Psoas muscle (tissue), 8 donors: Measurements from ENCODE around the gene ASNSD1. TPM values are rescaled to one million over a fixed set of nuclear protein-coding genes. Genes with fewer than 3 reads are reported as not detected.

Experiments used
- ATAC-seq, 4 donors: fragments of 200-7000 bp; cut with Tn5 transposase; one replicate each; pipeline ENCODE4 v1.9.1; 2020; ENCODE audit warnings: moderate library complexity in 3 of 4, mild to moderate bottlenecking in 2 of 4
- DNase-seq, 2 donors: peaks; one replicate each; pipeline ENCODE4 v3.0.0-alpha.2; 2020
- H3K27ac ChIP-seq: fragments of 200-600 bp; one replicate; pipeline ENCODE4 v1.8.0; 2022
- H3K27me3 ChIP-seq, 3 donors: fragments of 200-600 bp in 1 of 3; one replicate each; pipeline versions ENCODE4 v1.6.1 to v1.8.0; 2013 to 2022; ENCODE audit warnings: low read length in 2 of 3, mild to moderate bottlenecking in 2 of 3, moderate library complexity in 1 of 3; ENCODE audit not compliant: insufficient read depth in 3 of 3
- H3K36me3 ChIP-seq, 2 donors: fragments of 200-600 bp in 1 of 2; one replicate each; pipeline versions ENCODE4 v1.6.1 to v1.8.0; 2013 to 2022; ENCODE audit warnings: low read depth in 1 of 2, mild to moderate bottlenecking in 1 of 2, moderate library complexity in 1 of 2; ENCODE audit not compliant: insufficient read depth in 1 of 2
- H3K4me1 ChIP-seq: fragments of 200-600 bp; one replicate; pipeline ENCODE4 v1.8.0; 2022
- H3K4me3 ChIP-seq: fragments of 200-600 bp; one replicate; pipeline ENCODE4 v1.8.0; 2022; ENCODE audit warnings: mild to moderate bottlenecking
- H3K9me3 ChIP-seq: fragments of 200-600 bp; one replicate; pipeline ENCODE4 v1.8.0; 2022
- CTCF ChIP-seq: fragments of 200-600 bp; IDR thresholded peaks from one replicate; pipeline ENCODE4 v1.8.0; 2022; ENCODE audit warnings: antibody characterized with exemption
- whole genome bisulfite sequencing, 3 donors: extraction: QIAGEN DNeasy Blood & Tissue Kit; methylation state at CpG; one replicate each; pipeline versions ENCODE4 v1.1.6 to v1.1.7; 2013; 5-methylcytosine and 5-hydroxymethylcytosine counted together
- intact Hi-C, 2 donors: fragments of 100-400 bp; cut with DNase I; formaldehyde crosslinking; loops; one replicate each; pipeline versions ENCODE4 v1.11.0 to v1.14.2; 2022
- polyA plus RNA-seq, 3 donors: library from polyadenylated mRNA; stranded (reverse); fragments of 200-250 nt; gene quantifications; one replicate each; pipeline ENCODE4 v1.2.3, GENCODE V29; 2013
- total RNA-seq, 4 donors: library from RNA; stranded (reverse); fragmentation: NEBNext Ultra II Directional in 2 of 4; extraction: Animal tissue kit (Norgen Biotek cat#: 25700) in 2 of 4; gene quantifications; one replicate each; pipeline versions ENCODE4 v1.2.1 to v1.2.4, GENCODE V29; 2021 to 2023
- donor health status: healthy with polysubstance abuse.
- donor health status: DM: no; HTN: no; CAD: no; lungs with moderate emphysema.
- donor health status: Bipolar disorder and iron deficiency.
- donor health status: healthy.
- donor health status: DM: yes; HTN: yes; CAD: no.
- donor health status: DM: no; HTN: no; CAD: no.
- donor health status: DM: no; HTN: no; CAD: no.
- donor health status: DM: yes; HTN: yes; CAD: no.

The ASNSD1 gene
- total and polyA plus RNA-seq, 7 donors, result 50.8 to 148 (median 66.0) TPM

GRCh38 chr2:189618197-189618596, 43.1 kb upstream of the ASNSD1 start:
- Histone ChIP-seq H3K4me3 (no peak overlapping the region), H3K4me1 (peaks cover 10% of the 10 kb centered on the region), H3K9me3 (no peaks in the 10 kb centered on the region), H3K27ac (no peak overlapping the region), H3K36me3 (no peaks in the 10 kb centered on the region), H3K27me3 (no peaks in the 10 kb centered on the region)
- 0 to 1% (median 0%) methylated on average over 1 of the region's 1 CpG for WGBS, 3 donors
- intact Hi-C loops, result no loop called here
- ATAC-seq, result no peak
- no peak for TF ChIP-seq CTCF
- no peak for DNase-seq

GRCh38 chr2:189621781-189622180, 39.5 kb upstream of the ASNSD1 start:
- ATAC-seq, result no peak
- intact Hi-C loops, result no loop called here
- no peaks in the 10 kb centered on the region for H3K36me3 ChIP-seq
- no peak for DNase-seq
- H3K9me3 ChIP-seq, result no peaks in the 10 kb centered on the region
- no peaks in the 10 kb centered on the region for H3K27me3 ChIP-seq
- H3K27ac ChIP-seq, result no peak overlapping the region
- no peak overlapping the region for H3K4me3 ChIP-seq
- H3K4me1 ChIP-seq, result no peaks in the 10 kb centered on the region
- TF ChIP-seq CTCF, result no peak

- intact Hi-C loops, result no loop called here
- WGBS, 3 donors, result 94 to 100% (median 95%) methylated on average over 1 of the region's 1 CpG
- no peaks in the 10 kb centered on the region for H3K4me1 ChIP-seq
- H3K27me3 ChIP-seq, result no peaks in the 10 kb centered on the region
- no peak overlapping the region for H3K27ac ChIP-seq
- DNase-seq (no peak), ATAC-seq (no peak)
- no peak for TF ChIP-seq CTCF
- no peaks in the 10 kb centered on the region for H3K9me3 ChIP-seq
- H3K36me3 ChIP-seq, result no peaks in the 10 kb centered on the region
- no peak overlapping the region for H3K4me3 ChIP-seq
Observed at GRCh38 chr2:189623049-189623448, 38.2 kb upstream of the ASNSD1 start.

DNA sequence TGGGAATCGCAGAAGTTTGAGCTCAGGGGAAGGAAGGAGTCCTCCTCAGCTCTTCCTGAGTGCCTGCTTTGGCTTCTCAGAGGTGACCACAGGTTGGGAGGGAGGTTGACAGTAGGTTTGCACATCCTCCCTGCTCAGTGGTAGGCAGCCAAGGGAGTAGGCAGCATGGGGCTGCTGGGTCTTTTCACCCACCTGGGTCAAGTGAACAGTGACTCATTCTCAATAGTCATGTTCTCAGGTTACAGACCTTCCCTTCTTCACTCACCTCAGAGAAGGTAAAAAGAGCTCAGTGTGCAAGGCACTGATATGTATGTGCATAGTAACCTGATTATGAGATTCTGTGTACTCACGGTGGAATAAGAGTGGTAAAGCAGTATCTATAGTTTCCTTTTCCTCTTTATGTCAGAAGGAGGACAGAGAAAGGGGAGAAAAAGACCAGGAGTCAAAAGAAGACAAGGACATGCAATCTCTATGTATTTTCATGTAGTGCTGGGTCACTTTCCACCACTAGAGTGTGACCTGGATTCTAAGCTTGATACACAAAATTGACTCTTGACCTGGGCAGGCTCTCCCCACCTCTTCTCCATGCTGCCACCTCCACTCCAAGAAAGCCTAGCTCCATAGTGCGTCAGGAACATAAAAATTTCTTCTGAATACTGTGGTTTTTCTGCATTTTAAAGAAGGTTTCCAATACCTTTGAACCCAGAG, 36.5 kb upstream of the ASNSD1 start:
- Histone ChIP-seq H3K9me3 (no peaks in the 10 kb centered on the region), H3K4me1 (no peaks in the 10 kb centered on the region), H3K27ac (no peak overlapping the region), H3K27me3 (no peaks in the 10 kb centered on the region), H3K4me3 (no peak overlapping the region), H3K36me3 (no peaks in the 10 kb centered on the region)
- no peak for TF ChIP-seq CTCF
- ATAC-seq, result no peak
- intact Hi-C loops, result no loop called here
- 75 to 82% (median 82%) methylated on average over 3 of the region's 3 CpGs for WGBS, 3 donors
- DNase-seq, result no peak

DNA sequence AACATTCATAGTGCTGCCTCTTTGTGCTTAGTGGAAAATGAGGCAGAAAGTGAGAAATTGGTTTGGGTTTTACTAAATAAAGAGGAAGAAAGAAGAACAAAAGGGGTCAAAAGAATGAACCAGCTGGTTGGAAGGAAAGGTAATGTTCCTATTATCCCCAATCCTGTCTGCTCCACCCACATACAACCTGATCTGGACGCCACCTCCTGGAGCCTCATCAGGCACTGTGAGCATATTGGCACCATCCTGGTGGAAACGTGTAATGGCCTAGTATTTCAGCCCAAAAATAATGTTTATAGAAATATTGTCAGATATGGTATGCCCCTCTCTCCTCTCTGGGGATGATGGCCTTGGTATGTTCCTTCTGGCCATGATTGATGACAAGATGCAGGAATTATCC, 35.6 kb upstream of the ASNSD1 start:
- no peak for TF ChIP-seq CTCF
- Histone ChIP-seq H3K4me1 (no peaks in the 10 kb centered on the region), H3K4me3 (no peak overlapping the region), H3K9me3 (no peaks in the 10 kb centered on the region), H3K36me3 (no peaks in the 10 kb centered on the region), H3K27me3 (no peaks in the 10 kb centered on the region), H3K27ac (no peak overlapping the region)
- no peak for DNase-seq
- 82 to 94% (median 83%) methylated on average over 2 of the region's 2 CpGs for WGBS, 3 donors
- intact Hi-C loops, result no loop called here
- no peak for ATAC-seq
